ENCODE results near the gene MMEL1.

- TF ChIP-seq CTCF (IDR thresholded peaks at IDR 0.05) = no peak
- TF ChIP-seq POLR2AphosphoS5 (IDR thresholded peaks at IDR 0.05) = no peak
- no peak for TF ChIP-seq POLR2A (IDR thresholded peaks at IDR 0.05)
Observed at GRCh38 chr1:2564006-2564814, 68.6 kb downstream of the MMEL1 start.
